Calu3 (cell line): ENCODE data around the gene SPRR2E. TPM values are rescaled to one million over a fixed set of nuclear protein-coding genes. Genes with fewer than 3 reads are reported as not detected.
"Not testable (repeated sequence)": the region's sequence is repeated elsewhere in the genome, so short reads cannot be mapped to it uniquely, and the experiment has no call there.

Source experiments
- BruUV-seq: library from RNA; stranded (reverse); fragments of 400-500 nt; replicated peaks from 2 replicates; lab custom pipeline; 2021; lab: Mats Ljungman, UMichigan
- CTCF ChIA-PET: fragments of 300-600 bp; sonication (Branson Sonifier 250); formaldehyde crosslinking; loops from one replicate; lab custom pipeline; 2022; ENCODE audit warnings: antibody characterized with exemption; lab: Charles Lee
- DNase-seq: peaks from one replicate; pipeline ENCODE4 v3.0.0; 2022
- H3K27ac Mint-ChIP-seq: one replicate; pipeline ENCODE4 v1.8.0; 2022; ENCODE audit warnings: mixed read lengths; ENCODE audit not compliant: unreplicated experiment
- H3K27me3 Mint-ChIP-seq: one replicate; pipeline ENCODE4 v1.8.0; 2022; ENCODE audit warnings: mixed read lengths; ENCODE audit not compliant: unreplicated experiment
- H3K36me3 Mint-ChIP-seq: one replicate; pipeline ENCODE4 v1.8.0; 2022; ENCODE audit warnings: mild to moderate bottlenecking, moderate library complexity, mixed read lengths; ENCODE audit not compliant: insufficient read depth, unreplicated experiment
- H3K4me1 Mint-ChIP-seq: one replicate; pipeline ENCODE4 v1.8.0; 2022; ENCODE audit warnings: mild to moderate bottlenecking, low read depth, mixed read lengths; ENCODE audit not compliant: unreplicated experiment
- H3K4me3 Mint-ChIP-seq: one replicate; pipeline ENCODE4 v1.8.0; 2022; ENCODE audit warnings: mild to moderate bottlenecking, low read depth, moderate library complexity, mixed read lengths; ENCODE audit not compliant: unreplicated experiment
- H3K9me3 Mint-ChIP-seq: one replicate; pipeline ENCODE4 v1.8.0; 2022; ENCODE audit warnings: low read depth, mixed read lengths; ENCODE audit not compliant: unreplicated experiment
- CTCF ChIP-seq: fragments of 200-600 bp; IDR thresholded peaks from one replicate; pipeline ENCODE4 v1.8.0; 2022; ENCODE audit warnings: antibody characterized with exemption; ENCODE audit not compliant: unreplicated experiment
- intact Hi-C: fragments of 100-400 bp; cut with micrococcal nuclease; formaldehyde crosslinking; loops from one replicate; pipeline ENCODE4 v1.10.0; 2022; ENCODE audit not compliant: unreplicated experiment
- total RNA-seq: library from RNA; stranded (reverse); gene quantifications from 2 replicates; pipeline ENCODE4 v1.2.3, GENCODE V29; 2022

SPRR2E gene
- total RNA-seq, 1 experiment from 2014 or later, result not detected

- Mint-ChIP-seq H3K27ac (no peak overlapping the region), H3K4me1 (no peaks in the 10 kb centered on the region), H3K36me3 (no peaks in the 10 kb centered on the region), H3K27me3 (no peaks in the 10 kb centered on the region), H3K9me3 (peaks cover 3% of the 10 kb centered on the region), H3K4me3 (no peak overlapping the region)
- no TSS peak for BruUV-seq
- intact Hi-C loops, result no loop called here
- DNase-seq, result no peak
- CTCF ChIA-PET, result no interaction called here
- TF ChIP-seq CTCF, result no peak
These were observed 38.9 kb upstream of the SPRR2E start for GRCh38 chr1:153133267-153133666.

- H3K27me3 Mint-ChIP-seq, BruUV-seq, H3K27ac Mint-ChIP-seq, CTCF ChIA-PET, H3K4me1 Mint-ChIP-seq, H3K4me3 Mint-ChIP-seq, DNase-seq, intact Hi-C loops, H3K36me3 Mint-ChIP-seq: not testable (repeated sequence)
- peaks cover 16% of the 10 kb centered on the region for H3K9me3 Mint-ChIP-seq
These were observed 34.4 kb upstream of the SPRR2E start for GRCh38 chr1:153128688-153129087.

- no TSS peak for BruUV-seq
- Mint-ChIP-seq H3K36me3 (peaks cover 5% of the 10 kb centered on the region), H3K4me3 (no peak overlapping the region), H3K4me1 (peaks cover 15% of the 10 kb centered on the region), H3K9me3 (peaks cover 16% of the 10 kb centered on the region), H3K27me3 (no peaks in the 10 kb centered on the region), H3K27ac (no peak overlapping the region)
- CTCF ChIA-PET, result no interaction called here
- no peak for DNase-seq
- no peak for TF ChIP-seq CTCF
- intact Hi-C loops, result no loop called here
These were observed 33.0 kb upstream of the SPRR2E start for GRCh38 chr1:153127296-153127695.

- Mint-ChIP-seq H3K4me3 (no peak overlapping the region), H3K36me3 (peaks cover 5% of the 10 kb centered on the region), H3K4me1 (peaks cover 23% of the 10 kb centered on the region), H3K27me3 (no peaks in the 10 kb centered on the region), H3K9me3 (peaks cover 16% of the 10 kb centered on the region), H3K27ac (no peak overlapping the region)
- BruUV-seq, result no TSS peak
- CTCF ChIA-PET, result interaction anchor here (0.6 to 0.7 kb wide), 2 partner anchors 646 to 764 kb away, joined by 4 to 5 read pairs; no protein-coding TSS in a partner anchor
- intact Hi-C loops, result no loop called here
- DNase-seq, result no peak
- no peak for TF ChIP-seq CTCF
These were observed 31.2 kb upstream of the SPRR2E start for GRCh38 chr1:153125536-153125935.

- Mint-ChIP-seq H3K27ac (peak overlapping the region; percentile 96), H3K4me1 (peaks cover 23% of the 10 kb centered on the region), H3K9me3 (peaks cover 13% of the 10 kb centered on the region), H3K4me3 (peak overlapping the region; percentile 48)
- H3K36me3 Mint-ChIP-seq, H3K27me3 Mint-ChIP-seq, DNase-seq, CTCF ChIA-PET, BruUV-seq: not testable (repeated sequence)
- intact Hi-C loops, result loop anchor here (2.0 kb wide), 1 partner anchor 67 kb away; no protein-coding TSS in a partner anchor
These were observed 29.5 kb upstream of the SPRR2E start for GRCh38 chr1:153123793-153124192.
